Cardiac muscle cell (in vitro differentiated cells and primary cell): Measurements from ENCODE around the gene ACAD8. TPM values are rescaled to one million over a fixed set of nuclear protein-coding genes. Genes with fewer than 3 reads are reported as not detected.

Experiments used
- DNase-seq, 2 donors: peaks; one replicate each; pipeline versions ENCODE4 v3.0.0 to v3.0.0-alpha.2; 2010 to 2017; ENCODE audit warnings: low read depth in 1 of 2, low spot score in 1 of 2
- H3K27ac ChIP-seq: fragments of 200-600 bp; sonication (generic); 2 replicates; pipeline ENCODE4 v1.5.1; 2016
- H3K27me3 ChIP-seq: fragments of 200-600 bp; sonication (generic); 2 replicates; pipeline ENCODE4 v1.6.0; 2016; ENCODE audit warnings: control low read depth
- H3K36me3 ChIP-seq: fragments of 200-600 bp; sonication (generic); 2 replicates; pipeline ENCODE4 v1.5.1; 2016; ENCODE audit warnings: control low read depth
- H3K4me1 ChIP-seq: fragments of 200-600 bp; sonication (generic); 2 replicates; pipeline ENCODE4 v1.8.1; 2017; ENCODE audit warnings: low read depth, mild to moderate bottlenecking, mixed run types
- H3K4me3 ChIP-seq: fragments of 200-600 bp; sonication (generic); 2 replicates; pipeline ENCODE4 v1.5.1; 2016; ENCODE audit warnings: mild to moderate bottlenecking
- H3K9me3 ChIP-seq: fragments of 200-600 bp; sonication (generic); 2 replicates; pipeline ENCODE4 v1.5.1; 2017; ENCODE audit warnings: low read depth, mild to moderate bottlenecking, control low read depth
- CTCF ChIP-seq: IDR thresholded peaks from 2 replicates; pipeline ENCODE4 v1.5.1; 2012; ENCODE audit warnings: low read depth, mild to moderate bottlenecking, low read length
- polyA plus RNA-seq: library from polyadenylated mRNA; unstranded; fragments of >200 nt; fragmentation: Nextera tagmentation; extraction: Ambion mirVana; gene quantifications from 2 replicates; pipeline ENCODE4 v1.2.1, GENCODE V29; 2016
- total RNA-seq: library from RNA; depleted of rRNA; stranded (reverse); fragments of >200 nt; gene quantifications from 2 replicates; pipeline ENCODE4 v1.2.3, GENCODE V29; 2016

The ACAD8 gene
- total and polyA plus RNA-seq, 2 experiments from 2014 or later: 52.4 to 55.7 TPM

- no peak for TF ChIP-seq CTCF
- Histone ChIP-seq H3K27ac (no peak overlapping the region), H3K36me3 (no peaks in the 10 kb centered on the region), H3K4me3 (no peak overlapping the region), H3K4me1 (no peaks in the 10 kb centered on the region), H3K9me3 (no peaks in the 10 kb centered on the region), H3K27me3 (no peaks in the 10 kb centered on the region)
- no peak for DNase-seq
These were observed 41.3 kb downstream of the ACAD8 start for GRCh38 chr11:134294664-134295063.

GRCh38 chr11:134312223-134312622 is 58.9 kb downstream of the ACAD8 start:
- TF ChIP-seq CTCF: no peak
- Histone ChIP-seq H3K9me3 (no peaks in the 10 kb centered on the region), H3K4me1 (no peaks in the 10 kb centered on the region), H3K27me3 (no peaks in the 10 kb centered on the region), H3K27ac (no peak overlapping the region), H3K36me3 (no peaks in the 10 kb centered on the region), H3K4me3 (no peak overlapping the region)
- DNase-seq: no peak

- Histone ChIP-seq H3K27ac (no peak overlapping the region), H3K36me3 (no peaks in the 10 kb centered on the region), H3K4me1 (no peaks in the 10 kb centered on the region), H3K4me3 (no peak overlapping the region), H3K9me3 (no peaks in the 10 kb centered on the region), H3K27me3 (no peaks in the 10 kb centered on the region)
- DNase-seq: no peak
- TF ChIP-seq CTCF: no peak
These were observed 59.4 kb downstream of the ACAD8 start for GRCh38 chr11:134312807-134313206.

GRCh38 chr11:134313379-134313778 is 60.0 kb downstream of the ACAD8 start:
- Histone ChIP-seq H3K4me3 (no peak overlapping the region), H3K27ac (no peak overlapping the region), H3K27me3 (no peaks in the 10 kb centered on the region), H3K4me1 (no peaks in the 10 kb centered on the region), H3K9me3 (no peaks in the 10 kb centered on the region), H3K36me3 (no peaks in the 10 kb centered on the region)
- DNase-seq: no peak
- no peak for TF ChIP-seq CTCF

- no peak overlapping the region for H3K27ac ChIP-seq
- no peak for TF ChIP-seq CTCF
- DNase-seq: no peak
These were observed 60.6 kb downstream of the ACAD8 start for GRCh38 chr11:134313821-134314607.

More at GRCh38 chr11:134313821-134314607, 60.6 kb downstream of the ACAD8 start:
- Histone ChIP-seq H3K4me3 (no peak overlapping the region), H3K9me3 (no peaks in the 10 kb centered on the region), H3K36me3 (no peaks in the 10 kb centered on the region), H3K4me1 (no peaks in the 10 kb centered on the region), H3K27me3 (no peaks in the 10 kb centered on the region)

Other genes starting within 250 kb of the ACAD8 start
- 36.6 and 38.2 TPM in 2 replicates for gene JAM3, start 184.5 kb upstream of the ACAD8 start, total RNA-seq
- gene JAM3, start 184.5 kb upstream of the ACAD8 start, polyA plus RNA-seq: 49.0 and 51.3 TPM in 2 replicates
- gene NCAPD3, start 29.6 kb upstream of the ACAD8 start, total RNA-seq: 17.1 and 19.0 TPM in 2 replicates
- 12.6 and 20.8 TPM in 2 replicates for gene NCAPD3, start 29.6 kb upstream of the ACAD8 start, polyA plus RNA-seq
- gene VPS26B, start 28.9 kb upstream of the ACAD8 start, total RNA-seq: 49.4 and 56.5 TPM in 2 replicates
- 43.9 and 46.9 TPM in 2 replicates for gene VPS26B, start 28.9 kb upstream of the ACAD8 start, polyA plus RNA-seq
- 87.4 and 90.2 TPM in 2 replicates for gene THYN1, start 216 bp upstream of the ACAD8 start, total RNA-seq
- gene THYN1, start 216 bp upstream of the ACAD8 start, polyA plus RNA-seq: 123 and 145 TPM in 2 replicates
- not detected in 2 replicates for gene GLB1L3, start 22.8 kb downstream of the ACAD8 start, total RNA-seq
- gene GLB1L3, start 22.8 kb downstream of the ACAD8 start, polyA plus RNA-seq: not detected in 2 replicates
- gene GLB1L2, start 78.4 kb downstream of the ACAD8 start, total RNA-seq: 2.0 and 3.8 TPM in 2 replicates
- gene GLB1L2, start 78.4 kb downstream of the ACAD8 start, polyA plus RNA-seq: 1.00 and 2.6 TPM in 2 replicates
- 0.85 and 1.5 TPM in 2 replicates for gene B3GAT1, start 158.7 kb downstream of the ACAD8 start, total RNA-seq
- not detected in 2 replicates for gene B3GAT1, start 158.7 kb downstream of the ACAD8 start, polyA plus RNA-seq